Fibroblast of skin of left quadriceps (primary cell): ENCODE data around the gene ADAMTS19.

Experiments
- DNase-seq, 2 experiments: peaks; one replicate each; pipeline ENCODE4 v3.0.0-alpha.2; 2013; ENCODE audit warnings: low read depth in 2 of 2

ADAMTS19 gene

DNA sequence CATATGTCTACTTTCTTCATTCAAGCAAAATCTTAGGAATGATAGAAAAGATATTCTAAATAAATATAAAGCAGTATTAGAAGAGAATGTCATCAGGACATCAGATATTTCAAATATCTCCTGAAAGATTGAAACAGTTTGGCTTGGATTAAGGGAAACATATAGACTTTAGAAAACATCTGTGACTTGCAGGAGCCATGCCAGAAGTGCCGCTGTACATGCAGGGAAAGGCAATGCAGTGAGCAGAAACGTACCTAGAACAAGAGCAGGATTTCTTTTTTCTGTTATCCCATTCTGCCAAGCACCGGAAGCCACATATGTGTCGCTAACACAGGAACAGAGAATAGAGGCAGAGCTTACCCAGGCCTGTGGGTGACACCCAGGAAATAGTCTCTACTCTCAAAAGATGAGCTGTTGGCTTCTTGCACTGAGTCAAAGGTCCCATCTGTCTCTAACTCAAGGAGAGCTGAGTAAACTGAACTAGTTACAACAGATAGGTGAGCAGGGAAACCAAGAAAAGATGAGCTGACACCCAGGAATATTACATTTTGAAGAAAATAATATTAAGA, 5.8 kb downstream of the ADAMTS19 start:
- no peak for DNase-seq

DNA sequence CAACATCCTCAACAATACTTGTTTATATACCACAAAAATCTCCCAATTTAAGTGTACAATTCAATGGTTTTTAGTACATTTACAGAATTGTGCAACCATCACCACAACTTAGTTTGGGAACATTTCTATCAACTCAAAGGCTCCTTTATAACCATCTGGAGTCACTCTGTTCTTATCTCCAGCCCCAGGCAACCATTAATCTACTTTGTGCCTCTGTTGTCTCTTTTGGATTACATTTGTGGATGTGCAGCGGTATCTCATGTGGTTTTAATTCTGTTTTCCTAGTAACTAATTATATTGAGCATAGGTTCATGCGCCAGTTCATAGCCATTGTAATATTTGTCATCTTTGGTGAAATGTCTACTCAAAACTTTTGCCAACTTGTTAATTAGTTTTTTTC, 14.4 kb downstream of the ADAMTS19 start:
- no peak for DNase-seq

DNA sequence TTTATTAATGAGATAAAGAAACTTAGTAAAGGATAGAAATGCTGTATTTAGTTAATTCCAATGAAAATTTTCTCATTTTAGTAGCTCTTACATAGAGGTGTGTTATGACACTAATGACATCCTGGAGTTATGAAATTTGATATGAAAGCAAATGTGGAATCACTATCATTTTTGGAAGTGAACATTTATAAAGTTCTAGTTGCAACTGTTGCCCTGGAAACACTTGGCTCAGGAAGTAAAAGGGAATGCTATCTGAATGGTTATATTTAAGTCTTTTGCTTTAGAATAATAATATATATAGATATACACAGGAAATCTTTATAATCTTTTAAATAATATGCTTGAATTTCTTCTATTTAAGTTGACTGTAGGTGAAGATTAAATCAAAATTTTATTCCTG, 16.7 kb downstream of the ADAMTS19 start:
- DNase-seq, result no peak

DNA sequence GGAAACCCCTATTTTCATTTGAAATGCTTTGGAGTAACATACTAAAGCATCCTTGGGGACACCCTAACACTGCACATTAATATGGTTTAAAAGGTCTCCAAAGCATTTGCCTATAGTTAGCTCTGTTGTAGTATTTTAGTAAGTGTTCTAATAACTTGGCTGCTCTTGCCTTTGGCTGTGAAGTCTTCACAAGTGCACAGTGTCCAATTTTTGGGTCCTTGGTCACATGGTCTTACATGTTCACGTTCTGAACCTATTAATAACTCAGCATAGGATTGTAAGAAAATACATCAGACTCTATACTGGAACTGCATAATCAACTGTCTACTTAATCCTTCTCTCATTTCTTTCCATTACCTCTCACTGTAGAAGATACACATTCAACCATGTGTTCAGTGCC, 17.4 kb downstream of the ADAMTS19 start:
- no peak for DNase-seq

DNA sequence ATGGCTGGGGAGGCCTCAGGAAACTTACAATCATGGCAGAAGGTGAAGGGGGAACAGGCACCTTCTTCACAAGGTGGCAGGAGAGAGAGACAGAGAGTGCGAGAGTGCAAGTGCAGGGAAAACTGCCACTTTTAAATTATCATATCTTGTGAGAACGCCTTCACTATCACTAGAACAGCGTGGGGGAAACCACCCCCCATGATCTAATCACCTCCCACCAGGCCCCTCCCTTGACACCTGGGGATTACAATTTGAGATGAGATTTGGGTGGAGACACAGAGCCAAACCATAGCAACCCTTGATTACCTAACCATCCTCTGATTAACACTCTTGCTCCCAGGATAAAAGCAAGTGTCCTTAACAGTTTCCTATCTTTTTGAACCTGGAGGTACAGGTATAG, 21.1 kb downstream of the ADAMTS19 start:
- no peak for DNase-seq

DNA sequence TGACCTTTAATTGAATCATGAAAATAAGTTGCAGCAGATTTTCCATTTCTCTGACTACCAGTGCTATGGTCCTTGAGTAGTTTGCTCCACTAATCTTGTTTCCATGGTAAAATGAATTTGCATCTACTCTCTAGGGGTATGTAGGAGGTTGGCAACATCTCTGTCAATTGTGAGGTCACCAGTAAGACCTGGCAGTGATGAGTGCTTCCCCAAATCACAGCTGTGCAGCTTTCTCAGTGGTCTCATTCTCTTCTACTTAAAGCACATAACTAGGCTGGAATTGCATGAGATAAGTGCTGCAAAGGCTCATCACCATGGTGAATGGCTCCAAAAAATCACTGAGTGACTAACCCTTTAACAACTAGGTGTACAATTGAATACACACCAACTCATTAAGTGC, 36.3 kb downstream of the ADAMTS19 start:
- no peak for DNase-seq

DNA sequence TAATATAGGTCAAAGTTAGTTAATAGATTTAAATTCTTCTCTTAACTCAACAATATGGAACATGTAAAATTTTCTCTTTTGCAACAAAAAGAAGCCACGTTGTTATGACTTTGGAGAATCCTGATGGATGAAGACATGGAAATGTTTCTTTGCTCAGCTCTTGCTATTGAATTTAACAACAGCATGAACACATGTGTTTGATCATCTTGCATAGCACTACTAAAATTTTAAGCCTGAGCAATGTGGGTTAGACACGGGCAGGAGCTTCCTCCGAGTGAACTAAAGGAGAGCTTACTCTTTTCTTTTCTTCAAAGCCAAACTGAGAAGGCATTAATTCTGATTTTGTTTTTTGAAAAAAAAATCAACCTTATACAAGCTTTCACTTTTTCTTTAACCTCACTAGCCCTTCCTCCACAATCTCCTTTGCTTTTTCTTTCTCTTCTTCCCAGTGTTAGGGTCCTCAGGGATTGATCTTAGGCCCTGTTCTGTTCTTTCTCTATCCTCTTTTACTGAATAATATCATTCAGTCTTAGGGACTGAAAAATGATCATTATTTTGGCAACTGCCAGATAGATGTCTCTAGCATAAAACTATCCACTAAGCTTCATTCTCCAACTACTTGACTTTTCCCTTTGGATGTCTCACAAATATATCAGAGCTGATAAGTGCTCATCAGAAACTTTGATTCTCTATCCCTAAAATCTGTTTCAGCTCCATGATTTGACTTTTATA, 36.9 kb downstream of the ADAMTS19 start:
- no peak for DNase-seq

DNA sequence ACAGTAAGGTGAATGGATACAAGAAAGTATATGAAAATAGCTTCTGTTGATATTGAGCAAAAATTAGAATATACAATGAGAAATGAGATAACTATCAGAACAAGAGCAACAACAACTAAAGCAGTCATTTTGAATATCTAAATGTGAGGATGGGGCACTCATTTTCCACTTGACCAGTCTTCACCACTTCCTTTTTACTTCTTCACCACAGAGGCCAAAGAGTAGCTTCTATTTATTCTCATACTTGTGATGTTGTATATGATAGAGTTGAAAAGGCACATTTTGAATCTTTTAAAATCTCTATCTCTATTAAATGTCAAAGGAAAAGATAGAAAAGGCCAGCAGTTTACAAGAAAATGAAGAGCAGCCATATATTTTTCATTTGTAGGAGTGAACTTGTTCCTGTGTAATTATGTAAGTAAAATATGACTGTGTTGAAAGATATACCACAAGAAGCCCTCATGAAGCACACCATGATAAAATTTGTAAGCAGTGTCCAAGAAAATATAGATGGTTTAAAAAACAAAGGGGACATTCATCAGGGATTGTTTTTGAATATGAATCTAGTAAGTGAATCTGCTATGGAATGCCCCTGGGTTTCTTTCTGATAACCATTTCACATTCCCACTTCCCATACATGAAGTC, 39.2 kb downstream of the ADAMTS19 start:
- DNase-seq, result no peak

DNA sequence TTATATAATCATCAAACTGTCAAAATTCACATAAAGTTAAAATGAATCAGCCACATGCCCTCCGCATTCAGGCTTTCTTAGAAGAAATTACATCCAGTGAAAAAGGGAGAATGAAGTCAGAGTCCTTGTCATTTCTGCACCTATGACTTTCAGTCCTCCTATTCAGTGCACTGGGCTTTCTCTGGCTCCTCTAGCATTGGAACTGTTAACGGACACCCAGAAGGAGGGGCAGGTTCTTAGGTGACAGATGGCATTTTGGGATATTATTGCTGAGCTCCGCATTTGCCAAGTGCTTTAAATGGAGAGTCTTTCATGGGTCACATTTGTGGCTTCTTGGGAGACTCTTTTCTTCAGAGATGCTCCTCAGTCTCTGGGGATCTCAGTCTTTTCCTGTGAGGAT, 40.0 kb downstream of the ADAMTS19 start:
- DNase-seq, result no peak

DNA sequence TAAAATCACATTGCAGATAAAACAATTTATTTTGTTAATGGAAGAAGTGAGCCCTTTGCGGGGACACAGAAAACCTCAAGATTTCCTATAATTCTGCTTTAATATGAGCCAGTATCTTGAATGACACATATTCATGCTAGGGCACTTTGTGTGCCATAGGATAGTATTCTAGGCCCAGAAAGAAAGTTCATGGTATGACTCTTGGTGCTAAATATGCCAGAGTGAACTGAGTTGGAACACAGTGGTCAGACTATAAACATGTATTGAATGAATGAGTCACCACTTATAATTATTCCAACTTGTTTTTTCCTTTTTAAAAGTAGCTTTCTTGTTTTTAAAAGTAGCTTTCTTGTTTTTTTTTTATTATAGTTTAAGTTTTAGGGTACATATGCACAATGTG, 46.0 kb downstream of the ADAMTS19 start:
- peak; percentile 13 to 17 for DNase-seq

DNA sequence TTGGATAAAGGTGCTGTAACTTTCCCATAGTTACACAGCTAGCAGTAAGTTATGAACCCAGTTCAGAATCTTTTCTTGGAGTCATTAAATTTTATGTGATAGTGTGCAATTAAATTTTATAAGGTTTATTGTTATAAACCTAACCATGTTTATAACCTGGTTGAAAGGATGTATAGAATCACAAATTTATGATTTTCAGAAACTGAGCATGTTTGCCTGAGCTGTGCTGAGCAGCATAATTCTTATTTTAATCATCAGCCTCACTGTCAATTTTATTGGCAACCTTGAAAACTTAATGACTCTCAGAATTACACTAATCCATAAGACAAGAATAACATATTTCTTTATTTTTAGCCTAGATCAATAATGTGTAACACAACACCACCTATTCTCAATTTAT, 46.9 kb downstream of the ADAMTS19 start:
- no peak for DNase-seq

DNA sequence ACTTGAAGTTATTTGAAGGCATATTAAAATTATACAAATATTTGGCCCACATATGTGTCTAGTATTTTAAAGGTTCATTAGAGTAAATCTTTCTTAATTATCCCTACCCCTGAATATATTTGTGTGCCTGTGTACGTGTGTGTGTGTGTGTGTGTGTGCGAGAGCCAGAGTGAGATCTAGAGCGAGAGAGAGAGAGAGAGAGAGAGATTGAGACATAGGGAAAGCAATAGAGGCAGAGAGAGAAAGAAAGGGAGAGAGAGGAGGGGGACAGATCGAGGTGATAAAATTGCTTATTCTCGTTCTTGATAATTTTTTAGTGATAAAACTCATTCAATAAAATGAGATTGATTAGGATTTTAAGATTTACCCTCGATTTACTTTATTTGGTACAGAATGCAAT, 47.4 kb downstream of the ADAMTS19 start:
- DNase-seq, result no peak

DNA sequence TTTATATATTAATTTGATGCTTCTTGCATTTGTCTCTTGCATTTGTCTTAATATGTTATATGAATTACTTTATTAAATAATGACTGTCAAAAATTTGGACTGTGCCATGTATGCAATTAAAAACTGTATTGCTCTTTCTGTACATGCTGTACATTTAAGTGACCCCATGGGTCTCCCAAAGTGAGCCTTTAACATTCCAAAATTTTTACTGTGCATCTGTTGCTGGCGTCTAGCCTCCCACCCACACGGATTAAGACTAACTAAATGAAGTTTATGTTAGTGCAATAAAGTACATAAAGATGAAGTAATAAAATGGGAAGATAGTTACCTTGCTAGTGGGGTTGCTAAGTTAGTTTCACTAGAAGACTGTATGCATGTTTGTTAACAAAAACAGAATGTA, 48.5 kb downstream of the ADAMTS19 start:
- no peak for DNase-seq

DNA sequence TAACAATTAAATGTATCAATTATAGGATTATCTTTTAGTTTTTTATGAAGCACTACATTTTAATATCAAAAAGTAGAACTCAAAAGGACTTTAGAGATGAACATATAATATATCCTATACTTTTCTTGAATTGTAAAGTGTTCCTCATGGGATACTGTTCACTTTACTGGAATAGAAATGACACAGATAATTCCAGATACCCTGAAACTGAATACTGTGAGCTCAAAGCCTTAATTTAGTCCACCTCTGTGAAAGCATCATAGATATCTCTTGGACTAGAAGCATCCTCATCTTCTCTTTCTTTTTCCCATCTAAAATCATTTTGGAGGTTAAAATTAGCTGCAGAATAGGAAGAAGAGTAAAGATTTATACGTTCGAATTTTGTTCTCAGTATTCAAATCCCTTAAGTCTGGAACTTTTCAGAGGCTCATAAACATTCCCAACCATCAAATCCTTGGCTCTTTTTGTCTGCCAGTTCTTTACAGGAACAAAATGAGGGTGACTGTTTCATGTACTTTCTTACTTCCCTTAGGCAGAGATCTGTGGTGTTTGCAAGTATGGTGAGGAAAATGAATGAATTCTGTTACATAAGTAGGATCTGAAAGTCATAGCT, 49.4 kb downstream of the ADAMTS19 start:
- DNase-seq, result no peak

DNA sequence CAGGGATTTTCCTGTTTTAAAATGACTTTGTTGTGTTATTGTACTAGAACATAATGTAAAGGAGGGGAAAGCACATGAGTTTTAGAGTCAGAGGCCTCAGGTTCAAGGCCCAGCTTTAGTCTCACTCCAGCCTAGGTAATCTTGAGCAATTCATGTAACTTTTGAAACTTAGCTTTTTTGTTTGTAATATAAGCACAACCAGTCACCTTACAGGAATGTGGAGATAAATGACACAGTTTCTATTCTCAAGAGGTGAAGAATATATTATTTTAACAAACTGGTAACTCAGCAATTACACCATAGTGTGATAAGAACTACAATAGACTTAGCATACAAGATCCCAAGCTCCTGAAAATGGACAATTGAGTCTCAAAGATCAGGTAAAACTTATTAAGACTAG, 51.2 kb downstream of the ADAMTS19 start:
- no peak for DNase-seq

DNA sequence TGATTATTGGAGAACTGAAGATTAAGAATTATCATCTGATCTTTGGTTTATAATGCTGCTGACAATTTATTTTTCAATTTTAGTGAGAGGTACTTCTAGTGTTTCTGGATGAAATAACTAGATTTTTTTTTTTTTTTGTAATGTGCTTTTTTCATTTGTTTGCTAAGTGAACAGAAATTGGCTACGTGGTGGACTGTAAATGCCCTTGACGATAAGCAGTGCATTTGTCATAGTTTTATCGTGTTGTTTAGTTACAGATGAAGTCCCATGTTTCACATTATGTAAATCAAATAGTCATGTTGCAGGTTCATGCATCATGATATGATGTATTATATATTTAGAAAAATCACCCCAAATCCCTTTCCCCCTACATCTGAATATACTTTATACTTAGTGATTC, 81.0 kb downstream of the ADAMTS19 start:
- no peak for DNase-seq

DNA sequence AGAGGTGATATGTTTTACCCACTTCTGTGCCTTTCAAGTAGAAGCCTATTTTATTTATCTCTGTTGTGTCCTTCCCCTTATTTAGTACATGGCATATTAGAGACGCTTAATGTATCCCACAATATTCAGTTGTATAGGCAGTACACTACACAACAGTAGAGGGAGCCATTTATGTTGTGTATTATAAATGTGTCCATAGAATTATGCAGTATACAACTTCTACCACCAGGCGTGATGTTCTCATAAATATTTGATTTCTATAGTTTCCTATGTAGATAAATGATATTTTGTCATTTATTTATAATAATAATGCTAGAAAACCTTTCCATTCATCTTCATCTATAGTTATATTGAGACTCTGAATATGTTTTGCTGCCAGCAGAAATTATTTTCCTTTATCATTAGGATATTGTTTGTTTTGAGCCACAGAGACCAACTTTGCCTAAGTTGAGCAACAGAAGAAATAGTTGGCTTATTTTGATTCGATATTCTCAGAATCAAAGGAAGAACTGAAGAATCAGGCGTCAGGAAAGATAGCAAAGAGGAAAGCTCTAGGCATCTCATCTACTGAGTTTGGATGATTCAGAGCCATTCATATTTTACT, 81.7 kb downstream of the ADAMTS19 start:
- peak; percentile 20 to 26 for DNase-seq

DNA sequence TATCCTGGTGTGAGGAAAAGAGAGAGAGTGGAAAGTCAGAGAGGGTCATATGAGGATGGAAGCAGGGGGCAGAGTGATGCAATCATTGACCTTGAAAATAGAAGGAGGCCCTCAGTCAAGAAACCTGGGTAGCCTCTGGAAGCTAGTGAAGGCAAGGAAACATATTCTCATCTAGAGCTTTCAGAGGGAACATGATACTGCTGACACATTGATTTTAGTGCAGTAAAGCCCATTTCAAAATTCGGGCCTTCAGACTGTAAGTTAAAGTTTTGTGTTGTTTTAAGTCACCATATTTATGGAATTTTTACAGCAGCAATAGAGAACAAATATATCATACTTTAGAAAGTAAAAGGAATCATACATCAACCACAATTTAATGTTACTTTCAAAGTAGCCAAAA, 87.0 kb downstream of the ADAMTS19 start:
- DNase-seq, result no peak

DNA sequence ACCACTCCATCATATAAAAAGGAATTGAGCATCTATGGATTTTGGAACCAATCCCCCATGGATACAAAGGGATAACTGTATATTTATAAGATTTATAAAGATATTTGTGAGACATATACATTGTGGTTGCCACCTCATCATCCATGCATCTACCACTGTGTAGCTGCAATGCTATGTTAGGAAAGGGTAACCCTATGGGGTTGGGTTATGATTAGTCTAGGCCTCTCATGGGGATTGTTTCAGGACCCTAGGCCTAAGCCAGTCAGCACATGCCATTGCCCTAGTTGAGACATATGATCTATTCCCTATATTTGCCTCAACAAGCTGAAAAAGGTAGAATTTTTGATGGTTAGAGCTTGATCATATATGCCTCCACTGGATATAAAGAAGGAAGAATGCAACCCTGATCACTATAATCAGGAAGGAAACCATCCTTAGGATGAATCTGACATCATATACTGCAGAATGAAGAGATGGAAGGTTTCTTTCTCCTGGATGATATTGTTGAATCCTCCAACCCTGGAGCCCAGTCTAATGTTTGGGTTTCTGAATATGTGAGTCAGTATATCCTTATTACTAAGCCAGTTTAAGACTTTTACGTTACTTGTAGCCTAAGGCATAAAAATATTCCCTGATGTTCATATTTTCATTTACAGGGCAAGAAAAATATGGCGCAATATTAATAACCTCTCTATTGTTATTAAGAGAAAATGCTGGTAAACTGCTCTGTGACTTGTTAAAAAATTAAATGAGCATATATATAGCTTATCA, 94.2 kb downstream of the ADAMTS19 start:
- peak; percentile 13 to 15 for DNase-seq

DNA sequence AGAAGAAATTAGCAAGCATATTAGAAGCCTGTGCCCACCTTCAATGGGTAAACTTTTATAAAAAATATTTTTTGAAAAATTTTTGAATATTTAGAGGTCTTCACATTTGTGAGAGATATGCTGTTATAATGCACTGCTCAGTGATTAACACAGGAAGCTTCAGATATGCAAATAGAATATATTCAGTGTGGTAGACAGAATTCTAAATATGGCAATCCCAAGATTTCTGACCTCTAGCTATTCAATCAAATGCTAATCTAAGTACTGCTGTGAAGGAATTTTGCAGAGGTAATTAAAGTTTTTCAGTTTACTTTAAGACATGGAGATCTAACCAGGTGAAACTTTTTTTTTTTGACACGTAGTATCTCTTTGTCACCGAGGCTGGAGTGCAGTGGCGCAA, 103.5 kb downstream of the ADAMTS19 start:
- no peak for DNase-seq

DNA sequence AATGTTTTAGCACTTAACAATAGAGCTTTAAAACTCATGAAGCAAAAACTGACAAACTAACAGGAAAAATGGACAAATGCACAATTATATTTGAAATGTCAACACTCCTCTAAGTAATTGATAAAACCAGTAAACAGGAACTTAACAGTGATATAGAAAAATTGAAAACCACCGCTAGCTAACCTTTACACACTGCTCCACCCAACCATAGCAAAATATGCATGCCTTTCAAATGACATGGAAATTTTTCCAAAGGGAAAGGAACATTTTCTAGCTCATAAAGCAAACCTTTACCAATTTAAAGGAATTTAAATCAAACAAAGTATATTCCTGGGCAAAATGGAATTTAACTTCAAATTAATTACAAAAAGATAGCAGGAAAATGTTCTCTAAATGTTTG, 109.2 kb downstream of the ADAMTS19 start:
- no peak for DNase-seq

DNA sequence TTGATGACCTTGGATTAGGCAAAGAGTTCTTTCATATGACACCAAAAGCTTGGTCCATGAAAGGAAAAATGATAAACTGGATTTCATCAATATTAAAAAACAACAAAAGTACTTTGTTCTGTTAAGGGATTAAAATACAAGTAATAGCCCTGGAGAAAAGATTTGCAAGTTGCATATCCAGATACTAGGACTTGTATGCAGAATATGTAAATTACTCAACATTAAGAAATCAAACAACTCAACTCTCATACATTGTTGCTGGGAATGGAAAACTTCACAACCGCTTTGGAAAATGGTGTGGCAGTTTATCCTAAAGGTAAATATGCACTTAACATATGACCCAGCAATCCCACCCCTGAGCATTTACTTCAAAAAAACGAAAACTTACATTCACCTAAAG, 112.0 kb downstream of the ADAMTS19 start:
- DNase-seq, result no peak
